ENCODE data around the gene DIP2C. TPM values are rescaled to one million over a fixed set of nuclear protein-coding genes. Genes with fewer than 3 reads are reported as not detected.

DIP2C gene
- total RNA-seq, 1 donor: 0.27 TPM

DNA sequence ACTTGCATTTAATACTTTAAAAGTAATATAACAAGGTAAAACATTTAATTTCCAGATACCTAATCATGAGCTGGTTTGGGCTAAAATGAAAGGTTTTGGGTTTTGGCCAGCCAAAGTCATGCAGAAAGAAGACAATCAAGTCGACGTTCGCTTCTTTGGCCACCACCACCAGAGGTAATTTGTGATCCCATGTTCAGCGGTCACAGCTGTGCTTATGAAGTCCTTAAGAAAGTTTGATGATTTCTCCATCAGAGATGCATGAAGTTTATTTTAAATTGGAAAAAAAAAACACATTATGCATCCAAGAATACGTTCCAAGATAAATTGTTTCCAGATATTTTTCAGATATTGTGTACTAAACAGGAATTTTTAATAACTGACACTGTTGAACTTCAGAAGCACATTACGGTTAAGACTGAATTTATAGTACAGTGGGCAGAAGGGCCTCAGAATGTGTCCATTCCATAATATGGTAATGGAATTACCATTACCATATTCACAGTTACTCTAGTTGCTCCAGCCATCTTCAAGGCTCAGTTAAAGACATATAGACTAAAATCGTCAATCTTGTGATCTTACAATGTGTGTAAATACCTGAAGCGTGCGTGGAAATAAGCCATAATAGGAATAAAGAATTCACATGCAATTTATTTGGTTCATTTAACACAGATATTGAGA, 447.4 kb downstream of the DIP2C start:
- DNase-seq (ENCODE audit: low read depth in 2 of 3, low spot score in 2 of 3): no peak

DNA sequence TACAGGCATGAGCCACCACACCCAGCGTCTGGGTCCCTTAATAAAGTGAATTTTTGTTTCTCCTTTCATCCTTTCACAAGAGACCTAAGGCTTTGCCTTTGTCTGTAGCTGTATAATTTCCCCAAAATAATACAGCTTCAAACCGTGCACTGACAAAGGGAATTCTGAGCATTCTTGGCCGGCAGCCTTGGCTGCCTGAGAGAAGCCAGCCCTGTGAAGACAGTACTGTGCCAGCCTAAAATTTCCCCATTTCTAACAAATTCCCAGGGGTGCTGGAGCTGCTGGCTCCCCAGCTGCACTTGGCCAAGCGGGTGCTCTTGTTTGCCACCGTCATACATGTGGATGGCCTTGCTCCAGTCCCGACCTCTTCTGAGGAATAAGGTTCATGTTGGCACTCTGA, 448.0 kb downstream of the DIP2C start:
- DNase-seq (ENCODE audit: low read depth in 2 of 3, low spot score in 2 of 3): no peak

DNA sequence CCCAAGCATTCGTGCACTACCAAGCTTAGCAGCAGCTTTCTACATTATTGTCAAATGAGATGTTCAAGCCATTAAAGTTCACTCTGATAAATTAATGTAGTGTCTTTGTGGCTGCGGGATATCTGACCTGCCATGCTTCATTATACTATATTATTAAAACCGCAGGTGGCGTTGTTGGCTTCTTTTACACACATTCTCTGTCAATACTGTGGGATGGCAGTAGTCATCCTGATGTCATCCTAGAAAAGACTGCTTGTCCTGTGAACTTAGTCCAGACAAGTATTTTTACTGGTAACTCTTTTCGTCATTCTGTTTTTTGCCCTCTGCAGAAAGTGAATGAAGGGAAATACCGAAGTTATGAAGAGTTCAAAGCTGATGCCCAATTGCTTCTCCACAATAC, 450.4 kb downstream of the DIP2C start:
- DNase-seq (ENCODE audit: low read depth in 2 of 3, low spot score in 2 of 3): no peak

DNA sequence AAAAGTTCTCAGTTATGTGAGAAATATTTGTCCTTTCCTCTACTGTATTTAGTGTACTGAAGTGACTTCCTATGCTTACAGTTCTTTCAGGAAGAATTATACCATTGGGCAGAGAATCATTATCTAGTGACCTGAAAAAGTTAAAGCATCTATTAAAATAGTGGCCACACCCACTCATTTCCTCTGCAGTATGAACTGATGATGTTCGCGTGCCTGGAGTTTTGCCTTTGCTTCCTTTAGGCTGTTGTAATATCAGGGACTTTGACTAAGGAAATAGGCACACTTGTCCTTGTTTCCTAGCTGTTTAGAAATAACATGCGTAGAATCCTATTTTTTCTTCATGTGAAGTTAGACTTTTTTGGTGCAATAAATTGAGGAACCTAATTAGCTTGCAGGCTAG, 453.6 kb downstream of the DIP2C start:
- DNase-seq (ENCODE audit: low read depth in 2 of 3, low spot score in 2 of 3): no peak

- no peak for DNase-seq (ENCODE audit: low read depth in 2 of 3, low spot score in 2 of 3)
Observed at GRCh38 chr10:234708-235406, 454.6 kb downstream of the DIP2C start.

DNA sequence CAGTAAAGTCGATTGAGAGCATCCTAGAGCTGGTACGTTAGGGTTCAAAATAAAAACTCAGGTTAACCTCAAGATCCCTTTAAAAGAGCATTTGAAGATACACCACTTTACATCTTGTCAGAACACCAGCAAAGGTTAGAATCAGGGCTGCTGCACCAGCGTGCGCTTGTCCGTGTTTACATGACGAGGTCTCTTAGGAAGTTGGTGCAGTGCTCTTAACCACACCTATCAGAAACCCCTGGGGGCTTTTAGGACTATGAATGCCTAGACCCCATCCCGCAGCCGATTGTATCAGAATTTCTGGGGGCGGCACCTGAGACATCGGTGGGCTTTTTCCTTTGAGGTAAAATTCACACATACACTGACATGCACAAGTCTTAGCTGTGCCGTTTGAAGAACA, 456.6 kb downstream of the DIP2C start:
- no peak for DNase-seq (ENCODE audit: low read depth in 2 of 3, low spot score in 2 of 3)

- no peak for DNase-seq (ENCODE audit: low read depth in 2 of 3, low spot score in 2 of 3)
Observed at GRCh38 chr10:232061-232460, 457.4 kb downstream of the DIP2C start.

DNA sequence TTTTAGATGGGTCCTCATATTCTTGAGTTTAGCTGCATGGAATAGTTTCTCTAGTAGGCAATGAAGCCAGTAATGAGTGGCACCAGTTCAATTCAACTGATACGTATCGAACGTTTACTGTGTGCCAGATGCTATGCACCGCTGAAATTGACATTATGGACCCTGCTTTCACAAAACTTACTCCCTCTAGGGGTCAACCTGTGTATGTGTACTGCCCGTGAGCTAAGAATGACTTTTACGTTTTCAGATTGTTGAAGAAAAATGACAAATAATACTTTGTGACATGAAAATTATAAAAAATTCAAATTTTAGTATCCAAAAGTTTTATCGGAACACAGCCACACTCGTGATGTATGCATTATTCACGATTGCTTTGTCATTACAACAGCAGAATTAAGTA, 458.7 kb downstream of the DIP2C start:
- DNase-seq (ENCODE audit: low read depth in 2 of 3, low spot score in 2 of 3): peak in 2 of 3 donors; percentile 6 to 16

- DNase-seq (ENCODE audit: low read depth in 2 of 3, low spot score in 2 of 3): no peak
Observed at GRCh38 chr10:228366-228765, 461.1 kb downstream of the DIP2C start.

GRCh38 chr10:227014-227413, 462.5 kb downstream of the DIP2C start:
- no peak for DNase-seq (ENCODE audit: low read depth in 2 of 3, low spot score in 2 of 3)

DNA sequence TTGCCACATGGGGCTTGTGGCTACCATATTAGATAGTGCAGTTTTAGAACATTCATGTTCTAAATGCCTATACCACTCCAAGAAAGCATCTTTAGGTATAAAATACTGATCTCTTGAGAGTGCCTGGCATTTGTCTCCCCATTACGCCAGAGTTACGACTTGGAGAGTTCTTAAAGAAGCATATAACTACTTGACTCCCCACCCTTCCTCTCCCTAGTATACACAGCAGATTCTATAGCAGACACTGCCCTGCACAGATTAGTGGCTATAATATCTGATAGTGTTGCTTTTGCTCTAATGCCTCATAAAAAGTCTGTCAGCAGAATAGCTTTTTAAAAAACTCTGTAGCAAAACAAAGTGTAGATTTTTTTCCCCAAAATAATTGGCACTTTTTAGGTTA, 463.4 kb downstream of the DIP2C start:
- DNase-seq (ENCODE audit: low read depth in 2 of 3, low spot score in 2 of 3): no peak

DNA sequence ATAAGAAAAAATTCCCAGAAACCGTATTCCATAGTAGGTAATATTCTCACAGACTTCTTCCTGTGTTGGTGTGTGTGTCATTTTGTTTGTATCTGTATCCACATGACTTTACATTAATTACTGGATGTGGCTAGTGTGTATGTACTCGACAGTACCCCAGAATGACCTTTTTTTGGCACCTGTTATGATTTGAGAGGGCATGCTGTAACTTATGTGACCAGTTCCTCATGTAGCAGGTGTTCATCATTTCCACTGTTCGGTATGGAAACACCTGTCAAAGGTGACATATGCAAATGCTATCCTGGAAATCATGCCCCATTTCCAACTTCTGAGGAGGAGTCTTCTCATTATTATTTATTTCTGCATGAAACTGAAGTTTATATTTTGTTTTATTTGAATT, 464.9 kb downstream of the DIP2C start:
- peak in 1 of 3 donors; percentile 13 for DNase-seq (ENCODE audit: low read depth in 2 of 3, low spot score in 2 of 3)

Small RNA genes within 50 kb of the gene (small RNA-seq; reads per million reads assigned to genes)
- not detected for gene MIR5699
- not detected for gene RN7SL754P
- gene RNA5SP298: 0.20 reads per million

Other genes with a start within 250 kb of the DIP2C start
- 49.8 TPM for gene LARP4B, start 242.0 kb upstream of the DIP2C start, total RNA-seq

Data from hematopoietic multipotent progenitor cell (in vitro differentiated cells).